DMS153 (cell line): ENCODE results near the gene GBF1.
"Not testable (repeated sequence)": the region's sequence is repeated elsewhere in the genome, so short reads cannot be mapped to it uniquely, and the experiment has no call there.

ENCODE experiments used
- DNase-seq: peaks from one replicate; lab custom pipeline; 2025; lab: John Stamatoyannopoulos, UW

Gene GBF1

GRCh38 chr10:102234888-102235597, 10.3 kb upstream of the GBF1 start:
- DNase-seq: no peak

GRCh38 chr10:102235598-102235920, 9.8 kb upstream of the GBF1 start:
- no peak for DNase-seq

- no peak for DNase-seq
Observed at GRCh38 chr10:102236006-102236405, 9.3 kb upstream of the GBF1 start.

DNA sequence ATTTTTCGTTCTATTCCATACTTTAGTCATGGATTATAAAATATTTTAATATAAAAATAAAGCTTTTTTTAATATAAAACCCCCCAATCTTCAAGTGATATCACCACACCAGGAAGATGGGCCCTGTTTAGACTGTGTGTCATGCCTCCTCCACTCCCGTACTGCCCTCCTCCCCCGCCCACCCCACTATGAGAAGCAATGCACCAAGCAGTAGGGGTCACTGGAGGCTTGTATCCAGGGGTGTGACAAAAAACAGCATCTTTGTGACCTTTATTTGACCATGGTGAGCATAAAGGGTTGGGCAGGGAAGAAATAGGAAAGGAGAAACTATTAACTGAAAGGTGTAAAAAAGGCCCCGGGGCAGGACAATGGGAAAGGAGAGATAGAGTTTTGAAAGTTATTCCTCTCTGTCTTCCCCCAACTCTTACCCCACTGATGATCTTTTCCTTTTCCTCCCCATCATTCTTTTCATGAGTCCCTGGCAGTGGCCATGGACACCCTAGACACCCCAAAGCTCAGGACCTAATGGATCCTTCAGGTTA, 7.5 kb upstream of the GBF1 start:
- DNase-seq: no peak

- DNase-seq: no peak
Observed at GRCh38 chr10:102240467-102241031, 4.8 kb upstream of the GBF1 start.

GRCh38 chr10:102241032-102241443, 4.3 kb upstream of the GBF1 start:
- no peak for DNase-seq

- DNase-seq: peak; percentile 56
Observed at GRCh38 chr10:102241444-102242117, 3.8 kb upstream of the GBF1 start, which contains the start of gene PITX3. Gene PITX3, minus strand, starts transcription at chr10:102241512. Its CDS starts 9,432 bp downstream, at chr10:102232080.

DNA sequence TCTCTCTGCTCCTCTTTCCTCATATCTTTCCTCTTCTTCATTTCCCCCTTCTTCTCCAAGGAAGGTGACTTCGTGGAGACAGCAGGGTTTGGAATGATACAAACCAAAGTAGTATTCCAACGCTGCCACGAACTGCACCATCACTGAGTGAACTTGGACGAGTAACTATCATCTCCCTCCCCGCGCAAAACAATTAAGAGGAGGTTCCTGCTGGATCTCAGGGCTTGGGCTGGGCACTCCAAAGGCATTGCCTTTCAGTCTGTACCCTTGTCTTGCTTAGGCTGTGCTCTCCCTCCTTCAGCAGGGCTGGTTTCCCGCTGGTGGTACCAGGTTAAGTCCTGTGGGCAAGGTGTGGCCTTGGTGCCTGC, 3.2 kb upstream of the GBF1 start:
- no peak for DNase-seq

GRCh38 chr10:102243309-102243708, 2.0 kb upstream of the GBF1 start:
- DNase-seq: no peak

DNA sequence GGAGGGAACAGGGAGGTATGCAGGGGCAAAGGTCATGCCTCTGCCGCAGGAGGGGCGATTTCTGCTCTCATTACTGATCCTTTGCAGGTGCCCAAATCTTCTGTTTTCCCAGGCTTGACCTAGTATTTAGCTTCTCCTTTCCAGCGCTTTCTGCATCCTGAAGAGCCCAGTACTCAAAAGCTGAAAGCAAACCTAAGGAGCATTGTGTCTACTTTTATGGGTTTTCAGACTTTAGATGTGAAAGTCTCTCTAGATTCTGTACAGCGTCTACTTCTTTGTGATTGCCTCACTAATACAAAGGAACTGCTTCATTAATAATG, 560 bp downstream of the GBF1 start:
- no peak for DNase-seq

DNA sequence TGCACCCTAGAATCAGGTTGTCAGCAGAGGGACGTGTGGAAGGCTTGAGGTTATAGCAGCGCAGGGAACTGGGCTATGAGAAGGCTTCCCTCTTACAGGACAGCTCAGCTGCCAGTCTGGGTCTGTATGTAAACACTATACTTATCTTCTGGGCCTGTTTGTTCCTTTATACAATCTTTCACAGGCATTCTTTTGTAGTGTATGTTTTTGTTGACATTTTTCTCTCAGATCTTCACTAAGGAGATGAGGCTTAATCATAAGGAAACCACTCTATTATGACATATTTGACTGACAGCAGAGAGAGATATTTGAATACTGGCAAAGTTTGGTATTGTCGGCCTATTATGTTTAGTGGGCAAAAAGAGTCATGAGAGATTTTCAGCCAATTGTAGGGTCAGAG, 929 bp downstream of the GBF1 start:
- no peak for DNase-seq

DNA sequence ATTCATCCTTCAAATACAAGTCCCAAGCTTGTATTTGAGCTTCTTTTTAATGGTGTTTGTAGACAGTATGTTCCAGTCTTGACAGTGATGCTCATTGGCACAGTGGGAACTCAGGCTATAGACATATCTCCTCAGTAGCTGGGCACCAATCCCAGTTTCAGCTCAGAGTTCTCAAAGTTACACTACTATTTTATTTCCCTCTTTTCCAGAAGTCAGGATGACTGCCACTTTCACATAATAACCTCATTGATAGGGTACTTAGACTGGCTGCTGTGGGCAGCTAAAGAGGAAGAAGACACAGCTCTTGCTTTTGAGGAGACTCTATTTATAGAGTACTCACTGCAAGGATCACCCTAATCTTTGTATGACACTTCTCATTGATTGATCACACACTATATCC, 2.4 kb downstream of the GBF1 start:
- no peak for DNase-seq

GRCh38 chr10:102252508-102252907, 7.2 kb downstream of the GBF1 start:
- DNase-seq: not testable (repeated sequence)

DNA sequence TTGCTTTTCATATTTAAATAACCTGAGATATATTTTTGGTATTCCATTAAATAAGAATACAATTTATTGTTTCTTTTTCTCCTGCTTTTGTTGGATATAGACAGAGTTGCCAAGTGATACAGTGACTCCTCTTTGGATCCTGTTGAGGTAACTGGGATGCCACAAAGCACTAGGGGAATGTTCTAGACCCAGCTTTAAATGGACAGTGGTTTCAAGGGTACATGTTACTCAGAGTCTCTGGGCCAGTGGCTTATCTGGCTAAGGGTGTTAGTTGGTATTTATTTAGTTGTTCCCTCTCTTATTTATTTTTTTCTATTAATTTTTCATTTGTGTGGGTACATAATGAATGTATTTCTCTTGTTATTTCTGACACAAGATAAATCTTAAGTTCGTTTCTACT, 9.1 kb downstream of the GBF1 start:
- DNase-seq: no peak

DNA sequence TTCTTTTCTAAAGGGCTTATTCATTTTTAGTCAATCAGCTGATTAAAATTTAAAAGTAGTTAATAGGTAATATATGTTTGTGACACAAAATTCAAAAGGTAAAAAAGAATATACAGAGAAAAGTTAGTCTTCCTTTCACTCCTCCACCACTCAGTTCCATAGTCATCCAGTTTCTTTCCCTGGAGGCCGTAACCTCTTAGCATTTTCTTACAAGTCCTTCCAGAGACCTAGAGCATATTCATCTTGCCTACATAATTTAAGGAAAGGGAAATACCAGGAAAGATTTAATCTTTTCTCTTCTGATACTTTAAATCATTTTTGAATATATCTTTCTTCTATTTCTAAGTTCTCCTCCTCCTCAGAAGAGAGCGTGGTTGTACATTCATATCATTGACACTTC, 10.1 kb downstream of the GBF1 start:
- DNase-seq: no peak

GRCh38 chr10:102261196-102261595, 15.9 kb downstream of the GBF1 start:
- DNase-seq: no peak

DNA sequence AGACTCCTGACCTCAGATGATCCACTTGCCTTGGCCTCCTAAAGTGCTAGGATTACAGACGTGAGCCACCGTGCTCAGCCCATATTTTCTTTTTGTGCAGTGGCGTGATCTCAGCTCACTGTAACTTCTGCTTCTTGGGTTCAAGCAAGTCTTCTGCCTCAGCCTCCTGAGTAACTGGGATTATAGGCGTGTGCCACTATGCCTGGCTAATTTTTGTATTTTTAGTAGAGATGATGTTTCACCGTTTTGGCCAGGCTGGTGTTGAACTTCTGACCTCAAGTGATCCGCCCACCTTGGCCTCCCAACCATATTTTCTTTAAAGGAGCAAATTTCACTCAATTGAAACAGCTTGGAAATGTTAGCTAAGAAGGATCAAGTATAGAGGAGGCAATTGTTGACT, 16.5 kb downstream of the GBF1 start:
- DNase-seq: no peak

DNA sequence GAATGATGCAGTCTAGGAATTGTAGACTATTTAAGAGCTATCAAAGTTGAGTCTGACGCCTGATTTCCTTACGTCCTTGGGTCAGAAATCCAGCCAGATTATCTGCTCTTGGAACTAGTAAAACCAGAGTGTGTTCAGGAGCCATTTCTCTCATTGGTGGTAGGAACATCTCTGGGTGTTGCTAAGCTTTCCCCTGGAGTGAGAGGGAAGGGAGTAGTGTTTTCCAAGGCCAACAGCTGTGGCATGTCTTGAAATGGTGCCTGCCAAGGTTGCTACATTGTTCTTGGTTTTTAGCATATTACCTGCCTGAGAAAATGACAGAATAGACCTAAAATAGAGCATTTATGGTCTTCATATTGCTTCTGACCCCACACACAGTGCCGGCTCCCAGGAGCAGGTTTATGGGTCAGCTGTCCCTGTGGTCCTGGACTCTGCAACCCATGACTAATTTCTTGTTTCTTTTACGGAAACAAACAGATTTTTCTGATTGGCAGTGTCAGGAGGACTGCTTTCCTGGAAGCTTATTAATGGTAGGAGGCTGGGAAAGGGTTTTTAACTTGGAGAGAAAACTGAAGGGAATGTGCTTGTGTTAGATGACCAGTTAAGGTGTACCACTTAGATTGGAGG, 17.5 kb downstream of the GBF1 start:
- DNase-seq: no peak

GRCh38 chr10:102264371-102264770, 19.0 kb downstream of the GBF1 start:
- DNase-seq: no peak

- DNase-seq: no peak
Observed at GRCh38 chr10:102266670-102267069, 21.3 kb downstream of the GBF1 start.

DNA sequence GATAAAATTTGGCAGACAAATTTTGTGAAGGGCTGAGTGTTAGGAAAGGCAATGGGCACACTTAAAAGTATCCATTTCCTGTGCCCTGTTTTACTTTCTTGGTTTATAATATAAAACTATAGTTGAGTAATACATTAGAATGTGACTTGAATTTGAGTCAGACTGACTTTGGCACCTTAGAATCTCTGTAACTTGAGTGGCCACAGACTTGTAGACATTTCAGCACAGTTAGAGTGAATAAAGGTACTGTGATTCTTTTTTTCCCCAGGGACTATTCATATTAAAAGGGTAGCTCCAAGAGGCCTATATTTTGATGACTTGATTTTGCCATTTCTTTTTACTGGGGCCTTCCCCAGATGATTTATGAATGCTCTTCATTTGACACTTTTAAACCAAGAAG, 22.4 kb downstream of the GBF1 start:
- no peak for DNase-seq

DNA sequence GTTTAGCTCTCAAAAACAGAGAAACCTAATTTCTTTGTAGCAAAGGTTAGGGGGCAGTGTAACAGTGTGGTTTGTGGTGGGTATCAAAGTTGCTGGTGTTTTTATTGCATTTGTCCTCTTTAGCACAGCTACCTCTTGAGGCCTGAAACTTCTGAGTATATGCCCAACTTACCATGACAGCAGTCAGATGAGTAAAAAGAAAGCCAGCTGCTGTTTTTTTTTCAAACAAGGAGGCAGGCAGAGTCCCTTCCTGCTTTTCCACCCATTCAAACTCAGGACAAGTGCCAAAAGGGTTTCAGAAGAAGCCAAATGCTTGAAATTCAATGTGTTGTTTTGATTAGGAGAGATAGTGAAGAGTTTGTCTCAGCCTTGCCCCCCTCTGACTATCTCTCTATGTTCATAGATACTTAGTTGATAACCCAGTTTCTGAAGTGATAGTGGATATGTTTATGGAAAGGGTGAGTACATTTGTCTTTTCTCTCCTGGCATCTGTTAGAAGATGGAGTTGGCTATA, 23.1 kb downstream of the GBF1 start:
- no peak for DNase-seq

GRCh38 chr10:102269017-102269416, 23.7 kb downstream of the GBF1 start:
- no peak for DNase-seq
